OCI-LY3 (cell line): ENCODE results near the gene VTI1B.

Experiments used
- CTCF ChIP-seq: fragments of 200-600, 300-600 bp; sonication (generic); IDR thresholded peaks from 2 replicates; pipeline ENCODE4 v1.5.1; 2014; ENCODE audit warnings: antibody characterized with exemption, low read length, low read depth
- EZH2phosphoT487 ChIP-seq: fragments of 200-600 bp; shearing (Covaris generic); IDR thresholded peaks from 2 replicates; pipeline ENCODE4 v1.6.1; 2018; ENCODE audit warnings: antibody characterized with exemption, mixed run types, low read depth

DNA sequence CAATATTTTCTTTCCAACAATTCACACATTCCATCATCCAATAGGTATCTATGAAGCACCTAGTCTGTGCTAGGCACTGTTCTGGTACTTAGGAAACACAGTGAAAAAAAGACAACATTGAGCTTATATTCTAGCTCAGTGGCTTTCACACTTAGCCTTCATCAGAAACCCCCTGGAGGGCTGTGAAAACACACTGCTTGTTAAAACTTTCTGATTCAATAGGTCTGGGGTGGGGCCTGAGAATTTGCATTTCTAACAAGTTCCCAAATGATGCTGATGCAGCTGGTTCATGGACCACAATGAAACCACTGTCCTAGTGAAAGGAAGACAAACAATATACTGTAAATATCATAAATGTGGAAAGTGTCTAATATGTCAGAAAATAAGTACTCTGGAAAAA lies 5.9 kb downstream of the VTI1B start:
- TF ChIP-seq CTCF: no peak
- TF ChIP-seq EZH2phosphoT487: no peak
